ENCODE measurements around the gene CNGB1.
"Not testable (repeated sequence)": the region's sequence is repeated elsewhere in the genome, so short reads cannot be mapped to it uniquely, and the experiment has no call there.

Gene CNGB1

GRCh38 chr16:57996406-57997175 lies 25.7 kb upstream of the CNGB1 start:
- DNase-seq = no peak

GRCh38 chr16:57995721-57996405 lies 24.9 kb upstream of the CNGB1 start:
- no peak for DNase-seq

GRCh38 chr16:57994778-57995177 lies 23.9 kb upstream of the CNGB1 start:
- DNase-seq = no peak

- DNase-seq = no peak
These were observed 23.4 kb upstream of the CNGB1 start for GRCh38 chr16:57994361-57994760.

GRCh38 chr16:57993897-57994296 lies 23.0 kb upstream of the CNGB1 start:
- DNase-seq = no peak

GRCh38 chr16:57993438-57993837 lies 22.5 kb upstream of the CNGB1 start:
- no peak for DNase-seq

- DNase-seq = no peak
These were observed 21.2 kb upstream of the CNGB1 start for GRCh38 chr16:57992084-57992483.

GRCh38 chr16:57991551-57992059 lies 20.7 kb upstream of the CNGB1 start:
- no peak for DNase-seq

- no peak for DNase-seq
These were observed 18.0 kb upstream of the CNGB1 start for GRCh38 chr16:57988929-57989328.

- no peak for DNase-seq
These were observed 16.7 kb upstream of the CNGB1 start for GRCh38 chr16:57987441-57988177.

- DNase-seq = no peak
These were observed 15.3 kb upstream of the CNGB1 start for GRCh38 chr16:57986196-57986595.

GRCh38 chr16:57985204-57986181 lies 14.6 kb upstream of the CNGB1 start:
- no peak for DNase-seq

GRCh38 chr16:57984443-57985203 lies 13.7 kb upstream of the CNGB1 start:
- no peak for DNase-seq

GRCh38 chr16:57982385-57982784 lies 11.5 kb upstream of the CNGB1 start:
- no peak for DNase-seq

GRCh38 chr16:57981636-57982035 lies 10.7 kb upstream of the CNGB1 start:
- DNase-seq = no peak

GRCh38 chr16:57979006-57979585 lies 8.2 kb upstream of the CNGB1 start:
- DNase-seq = no peak

- DNase-seq = not testable (repeated sequence)
These were observed 7.1 kb upstream of the CNGB1 start for GRCh38 chr16:57978070-57978465.

GRCh38 chr16:57977418-57978069 lies 6.6 kb upstream of the CNGB1 start:
- DNase-seq = no peak

- no peak for DNase-seq
These were observed 5.4 kb upstream of the CNGB1 start for GRCh38 chr16:57976331-57976796.

- no peak for DNase-seq
These were observed 1.4 kb upstream of the CNGB1 start for GRCh38 chr16:57972306-57972705.

GRCh38 chr16:57971848-57972247 lies 920 bp upstream of the CNGB1 start:
- DNase-seq = no peak

All from NCI-H1436 (cell line).